GM12891 (cell line): ENCODE data around the gene NUDT16L1.

Source experiments
- POLR2A ChIP-seq: IDR thresholded peaks from 2 replicates; pipeline ENCODE4 v1.6.1; 2011; ENCODE audit warnings: low read depth, low read length, control low read depth
- POLR2AphosphoS5 ChIP-seq: IDR thresholded peaks from 2 replicates; pipeline ENCODE4 v1.6.1; 2011; ENCODE audit warnings: low read depth, low read length, control low read depth
- TAF1 ChIP-seq: IDR thresholded peaks from 2 replicates; pipeline ENCODE4 v1.6.1; 2011; ENCODE audit warnings: low read depth, low read length, control low read depth

GRCh38 chr16:4649744-4650442, 43.5 kb upstream of the NUDT16L1 start:
- TF ChIP-seq POLR2A, result no peak
- TF ChIP-seq POLR2AphosphoS5, result no peak
- no peak for TF ChIP-seq TAF1
